GM19468 (cell line): Measurements from ENCODE around the gene NAV2.

Source experiments
- ATAC-seq: cut with Tn5 transposase; IDR thresholded peaks from one replicate; pipeline ENCODE4 v1.9.1; 2021; ENCODE audit warnings: mild to moderate bottlenecking, moderate library complexity, moderate number of reproducible peaks; ENCODE audit not compliant: unreplicated experiment; ENCODE audit errors: extremely low read depth

NAV2 gene

GRCh38 chr11:19800714-19801519 lies 88.3 kb downstream of the NAV2 start:
- no peak for ATAC-seq

DNA sequence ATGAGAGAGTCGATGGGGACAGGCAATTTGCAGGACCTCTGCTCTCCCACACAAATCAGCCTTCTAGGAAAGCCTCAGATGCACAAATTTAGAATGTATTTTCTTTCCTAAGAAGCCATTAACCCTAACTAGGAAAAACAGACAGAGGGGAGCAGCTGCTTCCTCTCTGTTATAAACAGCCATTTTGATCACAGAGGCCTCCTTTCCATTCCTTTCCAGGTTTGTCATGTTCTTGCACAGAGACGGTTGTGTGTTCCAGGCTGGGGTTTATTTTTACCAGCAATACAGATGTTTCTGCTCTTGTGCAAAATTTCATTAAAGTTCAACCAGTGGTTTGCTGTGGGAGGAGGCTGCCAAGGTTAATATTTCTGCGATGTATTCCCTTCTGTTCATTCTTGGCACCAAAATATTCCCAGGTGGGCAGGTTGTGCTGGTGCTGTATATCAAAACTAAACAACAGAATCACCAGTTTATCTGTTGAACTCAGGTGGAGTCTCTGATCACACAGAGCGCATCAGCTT lies 90.2 kb downstream of the NAV2 start:
- ATAC-seq, result no peak

DNA sequence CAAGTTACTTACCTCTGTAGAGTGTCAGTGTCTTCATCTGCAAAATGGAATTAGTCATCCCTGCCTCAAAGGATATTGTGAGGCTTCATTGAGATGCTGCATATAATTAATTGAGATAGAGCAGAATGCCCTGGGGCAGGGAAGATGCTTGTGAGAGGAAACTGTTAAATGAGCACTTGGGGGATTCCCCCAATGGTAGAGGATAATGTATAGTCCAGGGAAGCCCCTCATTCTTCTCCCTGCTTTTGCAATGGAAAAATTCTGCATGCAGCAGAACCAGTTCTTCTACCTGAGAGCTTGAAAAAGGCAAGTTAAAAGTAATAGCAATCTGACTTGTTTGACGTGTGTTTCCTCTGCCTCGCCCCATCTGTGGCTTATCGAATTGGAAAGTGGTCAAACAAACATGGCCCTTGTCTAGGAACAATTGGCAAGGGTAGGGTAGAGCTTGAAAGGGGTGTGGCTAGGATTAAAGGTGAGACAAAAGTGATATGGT lies 90.9 kb downstream of the NAV2 start:
- no peak for ATAC-seq

DNA sequence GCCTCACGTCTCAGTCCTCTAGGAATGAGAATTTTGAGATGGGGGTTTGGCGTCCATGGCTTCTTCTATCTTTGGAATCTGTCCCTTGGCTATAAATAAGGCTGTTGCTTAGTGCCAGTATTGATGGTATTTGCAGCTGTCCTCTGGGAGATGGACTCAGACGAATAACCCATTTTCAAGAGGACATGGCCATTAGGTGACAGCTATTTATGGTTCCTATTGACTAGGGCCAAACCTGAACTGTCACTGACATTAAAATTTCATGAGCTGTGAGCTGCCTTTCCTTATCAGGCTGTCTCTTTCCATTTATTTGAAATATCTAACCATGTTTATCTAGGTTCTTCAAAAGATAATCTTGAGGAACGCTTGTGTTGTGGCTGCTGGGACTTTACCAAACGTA lies 92.7 kb downstream of the NAV2 start:
- ATAC-seq, result no peak

GRCh38 chr11:19805827-19806226 lies 93.2 kb downstream of the NAV2 start:
- ATAC-seq, result no peak

GRCh38 chr11:19806251-19806650 lies 93.6 kb downstream of the NAV2 start:
- ATAC-seq, result no peak

DNA sequence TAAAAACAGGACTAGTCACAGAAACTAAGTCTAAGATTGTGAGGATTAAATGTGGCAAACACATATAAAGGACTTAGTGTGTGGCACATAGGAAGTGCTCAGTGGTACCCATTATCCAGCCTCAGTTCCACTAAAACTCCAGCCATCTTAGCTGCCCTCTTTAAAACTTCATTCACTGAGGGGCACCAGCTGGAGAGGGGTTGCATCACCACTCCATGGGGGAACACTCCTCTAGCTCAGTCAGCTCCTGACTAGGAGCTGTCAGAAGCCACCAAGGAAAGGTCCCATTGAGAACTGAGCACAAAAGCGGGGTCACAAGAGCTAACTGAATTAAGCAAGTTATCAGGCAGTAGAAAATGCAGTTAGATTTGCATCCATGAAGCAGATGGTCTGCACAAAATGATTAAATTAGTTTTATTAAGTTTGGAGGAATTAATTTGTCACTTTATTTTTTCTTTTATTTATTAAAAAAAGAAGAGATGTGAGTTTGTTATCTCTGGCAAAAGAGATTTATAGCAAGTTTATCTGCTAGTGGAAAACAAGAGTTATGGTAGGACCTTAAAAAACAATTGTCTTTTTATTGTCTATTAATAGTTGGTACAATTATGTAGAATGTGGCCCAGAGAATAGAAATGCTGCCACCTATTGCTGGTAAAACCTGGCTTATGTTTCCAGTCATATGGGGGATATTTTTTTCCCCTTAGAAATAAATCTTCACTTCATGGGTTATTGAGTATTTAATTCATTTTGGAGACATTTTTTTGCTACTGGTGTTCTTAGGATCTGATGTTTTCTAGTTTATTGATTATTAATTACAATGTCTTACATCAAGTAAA lies 95.7 kb downstream of the NAV2 start:
- no peak for ATAC-seq

DNA sequence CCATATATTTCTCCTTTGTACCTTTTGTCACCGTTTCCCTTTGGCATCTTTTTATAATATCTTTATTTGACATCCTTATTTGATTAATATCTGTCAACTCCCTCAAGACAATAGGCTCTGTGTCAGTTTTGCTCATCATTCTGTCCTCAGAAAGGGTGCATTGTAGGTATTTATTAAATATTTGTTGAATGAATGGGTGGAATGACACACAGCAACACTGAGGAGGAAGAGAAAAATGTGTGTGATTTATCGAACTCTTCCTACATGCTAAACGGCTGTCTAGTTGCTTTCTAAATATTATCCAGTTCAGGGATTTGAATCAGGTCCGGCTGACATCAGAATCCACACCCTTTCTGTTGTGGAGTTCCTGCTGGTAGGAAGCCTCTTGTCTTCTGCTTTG lies 98.2 kb downstream of the NAV2 start:
- ATAC-seq, result no peak

DNA sequence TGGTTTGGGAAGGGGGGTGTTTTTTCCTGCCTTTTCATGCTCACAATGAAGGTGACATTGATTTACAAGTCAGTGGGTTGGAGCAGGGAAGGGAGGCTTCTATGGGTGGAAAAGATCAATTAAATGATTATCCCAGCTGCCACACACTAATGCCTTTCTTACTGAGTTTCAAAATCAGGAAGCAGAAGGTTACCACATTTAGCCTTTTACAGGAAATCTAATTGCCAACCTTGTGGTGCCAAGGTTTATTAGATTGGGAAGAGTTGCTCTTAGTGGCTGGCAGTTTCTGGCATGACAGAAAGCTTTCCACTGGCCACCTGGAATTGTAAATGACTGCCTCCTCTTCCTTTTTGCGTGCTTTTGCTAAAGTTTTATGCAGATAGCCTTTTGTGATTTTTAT lies 98.7 kb downstream of the NAV2 start:
- ATAC-seq, result no peak

DNA sequence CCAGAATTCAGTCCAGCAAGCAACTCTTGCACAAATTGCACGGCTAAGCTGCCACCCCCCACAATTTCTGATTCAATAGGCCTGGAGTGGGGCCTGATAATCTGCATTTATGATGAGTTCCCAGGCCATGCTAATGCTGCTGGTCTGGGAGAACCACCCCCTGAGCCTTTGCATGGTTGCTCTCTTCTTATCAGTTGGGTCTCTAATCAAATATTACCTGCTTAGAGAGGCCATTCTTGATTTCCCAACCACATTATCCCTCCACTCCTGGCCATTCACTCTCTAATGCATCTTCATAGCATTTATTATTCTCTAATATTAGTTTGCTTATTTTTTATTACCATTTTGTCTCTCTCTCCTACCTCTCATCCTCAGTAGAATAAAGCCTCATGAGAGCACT lies 99.5 kb downstream of the NAV2 start:
- no peak for ATAC-seq

- no peak for ATAC-seq
Measured at GRCh38 chr11:19812710-19813109, 100.1 kb downstream of the NAV2 start.

GRCh38 chr11:19813158-19813879 lies 100.7 kb downstream of the NAV2 start:
- ATAC-seq, result no peak

GRCh38 chr11:19814421-19814820 lies 101.8 kb downstream of the NAV2 start:
- no peak for ATAC-seq

DNA sequence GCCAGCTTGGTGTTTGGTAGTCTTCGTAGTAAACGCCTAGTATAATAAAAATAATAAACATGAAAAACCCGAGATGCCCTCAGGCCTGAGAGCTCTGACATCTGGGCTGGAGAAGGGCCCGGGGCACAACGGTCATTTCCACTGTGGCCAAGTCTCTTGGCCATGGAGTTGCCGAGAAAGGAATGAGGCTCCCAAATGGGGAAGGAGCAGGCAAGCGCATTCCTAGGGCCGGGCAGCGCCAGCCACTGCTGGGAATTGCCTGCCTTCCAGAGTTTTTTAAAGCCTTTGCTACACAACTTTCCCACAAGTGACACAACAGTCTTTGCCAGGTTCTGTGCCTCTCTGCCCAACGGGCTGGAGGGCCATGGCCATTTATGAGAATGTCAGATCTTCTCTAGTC lies 103.4 kb downstream of the NAV2 start:
- no peak for ATAC-seq

DNA sequence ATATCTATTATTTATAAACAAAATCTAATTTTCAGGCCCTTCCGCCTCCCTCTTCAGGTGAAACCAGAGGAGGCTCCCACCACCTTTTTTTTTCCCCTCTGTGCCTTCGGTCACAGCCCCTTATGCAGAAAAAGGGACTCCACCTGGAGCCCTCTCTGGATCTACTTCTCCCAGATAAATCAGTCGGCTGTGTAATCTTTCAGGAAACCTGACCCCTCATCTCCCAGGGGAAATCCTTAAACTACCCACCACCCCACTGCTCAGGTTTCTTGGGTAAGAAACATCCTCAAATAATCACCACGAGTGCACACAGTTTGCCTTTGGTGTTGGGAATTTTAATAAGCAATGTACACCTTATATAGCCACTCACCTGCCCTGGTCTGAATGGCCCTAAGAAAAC lies 104.2 kb downstream of the NAV2 start:
- ATAC-seq, result no peak

DNA sequence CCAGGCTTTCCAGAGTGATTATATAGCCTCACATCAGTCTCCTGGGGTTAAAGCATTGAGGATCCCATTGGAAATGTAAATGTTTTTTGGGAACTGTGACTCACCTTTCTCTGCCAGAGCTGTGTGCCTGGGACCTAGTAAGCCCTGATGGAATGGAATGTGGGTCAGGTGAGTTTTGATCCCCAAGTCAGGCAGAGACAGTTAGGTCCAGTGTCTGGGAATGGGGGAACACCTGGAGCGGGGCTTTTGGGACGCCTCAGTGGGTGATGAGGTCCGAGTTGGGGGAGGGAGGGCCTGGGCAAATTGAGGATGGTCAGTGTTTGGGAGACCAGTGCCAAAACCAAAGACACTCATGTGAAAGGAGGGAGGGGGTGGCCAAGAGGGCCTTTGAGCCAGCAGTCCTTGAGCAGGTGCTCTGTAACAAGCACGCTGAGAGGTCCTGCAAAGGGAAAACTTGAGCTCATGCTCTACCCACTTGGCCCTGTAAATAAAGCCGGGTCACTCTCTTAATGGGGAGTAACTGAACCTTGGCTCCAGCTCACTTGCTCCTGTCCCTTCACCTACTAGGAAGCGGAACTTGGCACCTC lies 104.7 kb downstream of the NAV2 start:
- no peak for ATAC-seq

DNA sequence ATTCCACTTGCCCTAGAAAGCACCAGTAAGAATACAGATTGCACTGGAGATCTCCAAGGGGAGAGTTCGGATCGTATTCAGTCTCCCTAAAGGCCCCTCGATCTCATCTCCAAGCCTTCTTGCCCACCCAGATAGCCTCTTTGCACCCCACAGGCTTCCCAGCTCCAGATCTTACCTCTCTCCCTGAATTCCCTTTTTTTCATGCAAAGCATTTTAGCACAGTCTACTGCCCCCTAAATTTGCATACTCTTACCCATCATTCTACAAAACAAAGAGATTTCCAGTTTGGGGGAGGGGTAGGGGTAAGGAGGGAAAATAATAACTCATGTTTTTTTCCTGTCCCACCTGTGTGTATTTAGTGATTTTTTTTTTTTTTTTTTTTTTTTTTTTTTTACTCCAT lies 105.2 kb downstream of the NAV2 start:
- no peak for ATAC-seq

DNA sequence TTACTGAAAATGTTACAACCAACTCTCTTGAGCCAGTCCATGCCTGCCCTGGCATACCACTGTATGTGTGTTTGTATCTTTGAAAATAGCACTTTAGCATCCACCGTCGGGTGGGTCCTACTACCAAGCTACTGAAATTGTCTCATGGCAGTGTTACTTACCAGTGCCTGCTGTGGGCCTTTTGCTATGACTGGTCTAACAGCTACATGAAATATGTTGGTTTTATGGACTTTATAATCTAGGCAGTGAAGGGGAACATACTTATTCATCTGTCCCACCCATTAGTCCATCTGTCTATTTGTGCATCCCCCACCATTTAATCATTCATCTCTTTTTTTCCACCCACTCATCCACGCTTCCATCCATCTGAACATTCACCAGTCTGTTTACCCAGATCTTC lies 106.0 kb downstream of the NAV2 start:
- no peak for ATAC-seq

DNA sequence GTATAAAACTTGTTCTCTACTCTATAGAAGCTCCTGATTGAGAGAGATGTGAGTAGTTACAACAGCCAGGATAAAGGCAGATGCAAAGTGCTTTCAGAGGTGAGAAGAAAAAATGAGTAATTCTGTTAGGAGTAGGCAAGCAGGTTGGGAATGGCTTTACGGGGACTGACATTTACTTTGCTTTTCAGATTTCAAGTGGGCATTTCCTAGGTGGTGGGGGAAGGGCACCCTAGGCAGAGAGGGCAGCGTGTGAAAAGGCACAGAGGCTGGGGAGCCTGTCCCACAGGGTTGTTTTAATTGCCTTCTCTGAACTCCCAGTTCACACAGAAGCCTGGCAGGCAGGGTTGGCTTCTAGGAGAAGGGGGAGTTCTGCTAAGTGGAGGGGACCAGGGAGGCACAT lies 106.5 kb downstream of the NAV2 start:
- no peak for ATAC-seq

DNA sequence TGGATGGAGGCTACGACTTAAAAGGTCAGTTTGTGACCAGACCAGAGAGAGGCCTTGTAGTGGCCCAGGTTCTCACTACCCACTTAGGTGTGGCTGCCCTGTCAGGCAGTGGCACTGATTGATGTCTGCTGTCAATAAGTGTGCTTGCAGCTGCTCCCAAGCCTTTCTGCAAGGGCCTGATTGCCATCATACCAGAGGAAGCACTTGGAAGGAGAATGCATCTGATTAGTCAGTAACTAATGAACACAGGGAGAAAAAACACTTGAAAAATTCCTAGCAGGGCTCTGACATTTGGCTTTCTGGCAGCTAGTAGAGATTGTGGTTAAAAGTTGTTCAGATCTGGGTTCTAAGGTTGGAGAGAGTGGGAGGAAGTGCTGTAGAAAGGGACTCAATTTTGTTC lies 107.5 kb downstream of the NAV2 start:
- ATAC-seq, result no peak
